GM19043 (cell line): ENCODE measurements around the gene AHCY.
"Not testable (repeated sequence)": the region's sequence is repeated elsewhere in the genome, so short reads cannot be mapped to it uniquely, and the experiment has no call there.

ENCODE experiments used
- ATAC-seq: cut with Tn5 transposase; IDR thresholded peaks from one replicate; pipeline ENCODE4 v1.9.1; 2021; ENCODE audit warnings: low read depth; ENCODE audit not compliant: unreplicated experiment

Gene AHCY

GRCh38 chr20:34328207-34328606, 25.1 kb upstream of the AHCY start:
- not testable (repeated sequence) for ATAC-seq

- ATAC-seq = no peak
These were observed 21.4 kb upstream of the AHCY start for GRCh38 chr20:34324541-34324940.

DNA sequence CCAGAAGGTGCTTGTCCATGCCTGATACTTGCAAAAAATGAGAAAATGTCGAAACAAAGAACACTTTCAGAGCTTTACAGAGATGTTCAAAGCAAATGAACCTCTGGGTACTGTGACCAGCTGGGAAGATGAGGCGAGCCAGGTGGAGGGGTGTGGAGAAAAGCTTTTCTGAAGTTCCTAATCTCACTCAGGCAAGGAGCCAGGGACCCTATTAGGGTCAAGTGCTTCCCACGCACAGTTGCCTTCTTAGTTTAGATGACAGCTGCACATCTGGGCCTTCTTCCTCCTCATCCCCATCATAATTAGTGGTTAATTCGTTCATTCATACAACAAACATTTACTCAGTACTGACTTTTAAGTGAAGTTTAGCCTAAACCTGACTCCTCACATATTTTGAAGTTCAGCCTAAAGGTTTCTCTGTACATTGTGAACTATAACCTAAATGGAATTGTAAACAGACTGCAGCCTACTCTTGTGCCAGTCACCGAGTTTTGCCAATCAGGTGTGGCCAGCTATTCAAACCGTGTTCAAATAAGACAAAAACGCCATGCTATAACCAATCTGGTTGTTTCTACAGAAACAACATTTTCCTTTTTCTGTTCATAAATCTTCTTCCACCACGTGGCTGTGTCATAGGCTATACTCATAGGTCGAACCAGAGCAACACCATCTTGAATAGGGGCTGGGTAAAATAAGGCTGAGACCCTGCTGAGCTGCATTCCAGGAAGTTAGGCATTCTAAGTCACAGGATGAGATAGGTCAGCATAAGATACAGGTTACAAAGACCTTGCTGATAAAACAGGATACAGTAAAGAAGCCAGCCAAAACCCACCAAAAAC, 19.3 kb upstream of the AHCY start:
- no peak for ATAC-seq

GRCh38 chr20:34320861-34321260, 17.7 kb upstream of the AHCY start:
- no peak for ATAC-seq

DNA sequence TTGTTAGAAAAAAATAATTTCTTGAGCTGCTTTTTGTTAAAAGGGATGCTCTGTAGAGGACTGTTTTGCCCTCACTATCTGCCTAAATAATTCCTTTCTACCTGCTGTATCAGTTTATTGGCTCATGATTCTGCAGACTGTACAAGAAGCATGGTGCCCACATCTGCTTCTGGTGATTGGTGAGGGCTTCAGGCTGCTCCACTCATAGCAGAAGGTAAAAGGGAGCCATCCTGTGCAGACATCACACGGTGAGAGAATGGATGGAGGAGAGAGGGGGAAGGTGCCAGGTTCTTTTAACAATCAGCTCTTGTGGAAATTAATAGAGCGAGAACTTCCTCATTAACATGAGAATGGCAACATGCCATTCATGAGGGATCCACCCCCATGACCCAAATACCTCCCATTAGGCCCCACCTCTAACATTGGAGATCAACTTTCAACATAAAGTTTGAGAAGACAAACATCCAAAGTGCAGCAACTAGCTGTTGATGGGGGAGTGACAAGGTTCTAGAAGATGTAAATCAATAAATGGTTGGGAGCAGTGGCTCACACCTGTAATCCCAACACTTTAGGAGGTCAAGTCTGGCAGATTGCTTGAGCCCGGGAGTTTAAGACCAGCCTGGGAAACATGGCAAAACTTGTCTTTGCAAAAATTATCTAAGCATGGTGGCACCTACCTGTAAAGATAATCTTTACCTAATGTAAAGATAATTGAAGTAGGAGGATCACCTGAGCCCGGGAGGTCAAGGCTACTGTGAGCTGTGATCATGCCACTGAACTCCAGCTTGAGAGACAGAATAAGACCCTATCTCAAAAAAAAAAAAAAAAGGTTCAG, 15.7 kb upstream of the AHCY start:
- no peak for ATAC-seq

- no peak for ATAC-seq
These were observed 13.2 kb upstream of the AHCY start for GRCh38 chr20:34316196-34316814.

- ATAC-seq = no peak
These were observed 12.1 kb upstream of the AHCY start for GRCh38 chr20:34315236-34315635.

- peak; percentile 75 for ATAC-seq
These were observed 9.5 kb upstream of the AHCY start for GRCh38 chr20:34312544-34313217.

DNA sequence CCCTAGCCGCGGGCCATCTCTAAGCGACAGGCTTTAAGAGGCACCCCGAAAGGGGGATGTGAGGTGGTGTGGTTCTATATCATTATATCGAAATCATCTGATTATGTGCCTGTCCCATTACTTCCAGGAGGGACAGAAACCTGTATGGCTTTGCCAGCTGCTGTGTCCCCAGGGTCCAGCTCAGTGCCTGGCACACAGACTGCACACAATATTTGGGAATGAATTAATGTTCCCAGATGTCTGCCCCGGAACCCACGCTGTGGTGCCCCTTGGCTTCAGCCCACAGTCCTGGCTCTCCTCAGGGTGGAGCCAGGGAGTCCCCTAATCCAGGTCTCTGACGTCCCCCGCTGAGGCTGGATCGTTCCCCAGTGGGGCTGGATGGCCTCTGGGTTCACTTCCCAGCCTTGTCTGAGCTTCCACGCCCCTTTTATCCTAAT, 8.9 kb upstream of the AHCY start:
- ATAC-seq = no peak

- no peak for ATAC-seq
These were observed 8.2 kb upstream of the AHCY start for GRCh38 chr20:34311118-34312023.

DNA sequence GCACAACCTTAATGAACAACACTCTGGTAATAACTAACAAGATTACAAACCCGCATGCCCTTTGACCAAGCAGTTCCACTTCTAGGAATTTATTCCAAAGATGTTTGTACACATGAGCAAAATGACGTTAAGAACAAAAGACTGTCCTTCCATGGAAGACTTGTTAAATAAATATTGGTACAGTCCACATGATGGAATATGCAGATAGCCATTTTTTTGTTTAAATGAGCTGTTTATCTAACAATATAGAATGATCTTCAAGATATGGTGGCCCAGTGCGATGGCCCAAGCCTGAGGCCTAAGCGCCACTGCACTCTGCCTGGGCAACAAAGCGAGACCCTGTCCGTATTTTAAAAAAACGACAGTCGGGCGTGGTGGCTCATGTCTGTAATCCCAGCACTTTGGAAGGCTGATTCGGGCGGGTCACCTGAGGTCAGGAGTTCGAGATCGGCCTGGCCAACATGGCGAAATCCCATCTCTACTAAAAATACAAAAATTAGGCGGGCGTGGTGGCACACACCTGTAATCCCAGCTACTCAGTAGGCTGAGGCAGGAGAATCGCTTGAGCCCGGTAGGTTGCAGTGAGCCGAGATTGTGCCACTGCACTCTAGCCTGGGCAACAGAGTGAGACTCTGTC, 7.4 kb upstream of the AHCY start:
- ATAC-seq = no peak

- ATAC-seq = no peak
These were observed 6.5 kb upstream of the AHCY start for GRCh38 chr20:34309691-34310090.

- no peak for ATAC-seq
These were observed 2.4 kb upstream of the AHCY start for GRCh38 chr20:34305333-34306230.

GRCh38 chr20:34302312-34302722, 838 bp downstream of the AHCY start:
- no peak for ATAC-seq

DNA sequence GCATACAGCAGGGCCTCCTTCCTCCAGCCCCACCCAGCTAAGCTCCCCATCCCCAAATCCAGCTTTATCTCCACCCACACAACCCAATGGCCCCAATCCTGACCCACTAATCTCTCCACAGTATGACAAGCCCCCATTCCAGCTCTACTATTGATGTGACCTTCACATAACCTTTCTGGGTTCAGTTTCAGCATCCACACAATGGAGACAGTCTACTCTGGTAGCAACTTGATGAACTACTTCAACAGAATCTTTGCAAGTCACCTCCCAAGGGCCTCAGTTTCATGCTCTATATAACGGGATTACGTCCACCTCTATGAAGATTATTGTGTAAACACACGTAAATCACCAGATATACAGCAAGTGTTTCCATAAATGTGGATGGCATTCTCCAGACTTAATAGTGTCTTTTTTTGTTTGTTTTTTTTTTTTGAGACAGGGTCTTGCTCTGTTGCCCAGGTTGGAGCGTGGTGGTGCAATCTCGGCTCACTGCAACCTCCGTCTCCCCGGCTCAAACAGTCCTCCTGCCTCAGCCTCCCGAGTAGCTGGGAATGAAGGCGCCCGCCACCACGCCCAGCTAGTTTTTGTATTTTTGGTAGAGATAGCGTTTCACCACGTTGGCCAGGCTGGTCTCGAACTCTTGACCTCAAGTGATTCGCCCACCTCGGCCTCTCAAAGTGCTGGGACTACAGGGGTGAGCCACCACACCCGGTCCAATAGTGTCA, 1.4 kb downstream of the AHCY start:
- ATAC-seq = no peak

DNA sequence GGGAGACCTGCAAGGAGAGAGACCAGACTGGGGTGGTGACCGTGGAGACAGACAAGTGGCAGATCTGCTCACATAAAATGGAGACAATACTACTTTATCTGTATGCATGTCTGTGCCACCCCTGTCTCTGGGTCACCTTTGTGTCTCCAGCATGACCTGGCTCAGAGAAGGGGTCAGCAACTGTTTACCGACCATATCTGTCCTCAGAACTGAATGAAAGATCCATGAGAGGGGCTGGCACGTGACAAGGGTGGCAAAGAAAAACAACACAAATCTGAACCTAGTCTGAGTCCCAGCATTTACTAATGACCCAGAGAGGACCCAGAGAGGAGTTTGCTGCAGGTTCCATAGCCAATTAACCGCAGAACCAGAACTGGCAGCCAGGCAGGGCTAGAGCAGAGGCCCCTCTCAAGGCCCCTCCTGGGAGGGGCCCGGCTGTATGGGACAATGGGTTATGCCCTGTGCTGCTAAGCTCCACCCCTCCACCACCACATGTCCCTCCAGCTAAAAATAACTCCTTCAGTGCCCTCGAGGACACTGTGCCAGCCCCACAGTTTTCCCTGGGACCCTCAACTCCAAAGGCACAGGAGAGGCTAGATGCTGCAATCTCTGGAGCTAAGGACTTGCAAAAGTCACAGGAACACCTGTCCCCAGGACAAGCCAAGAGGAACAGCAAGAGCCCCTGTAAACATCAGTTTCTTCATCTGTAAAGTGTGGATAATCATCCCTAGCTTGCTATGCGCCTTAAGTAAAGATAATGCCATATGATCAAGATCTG, 2.2 kb downstream of the AHCY start:
- ATAC-seq = no peak
